ENCODE measurements around the gene PIK3AP1.

GRCh38 chr10:96646301-96646700 is 74.0 kb downstream of the PIK3AP1 start:
- TF ChIP-seq POLR2A (IDR thresholded peaks at IDR 0.05) (no peak), POLR2AphosphoS5 (IDR thresholded peaks at IDR 0.05) (no peak), CTCF (IDR thresholded peaks at IDR 0.05) (no peak)
